Neural cell (in vitro differentiated cells): ENCODE results near the gene ATP9B. TPM values are rescaled to one million over a fixed set of nuclear protein-coding genes. Genes with fewer than 3 reads are reported as not detected.
"Not testable (repeated sequence)": the region's sequence is repeated elsewhere in the genome, so short reads cannot be mapped to it uniquely, and the experiment has no call there.

Source experiments
- H2AFZ ChIP-seq: fragments of 200-600, 300-800 bp; sonication (generic), shearing (Covaris generic); 2 replicates; pipeline ENCODE4 v1.6.0; 2014; ENCODE audit warnings: low read depth, mild to moderate bottlenecking, antibody characterized with exemption, low read length, moderate library complexity
- H3F3A ChIP-seq: fragments of 200-600 bp; shearing (Covaris generic); 2 replicates; pipeline ENCODE4 v1.6.1; 2016; ENCODE audit warnings: mild to moderate bottlenecking, moderate library complexity, mixed read lengths, antibody characterized with exemption, low read length; ENCODE audit not compliant: insufficient read depth, poor library complexity, severe bottlenecking
- H3K27ac ChIP-seq: fragments of 200-600, 300-800 bp; sonication (generic), shearing (Covaris generic); 2 replicates; pipeline ENCODE4 v1.5.1; 2014; ENCODE audit warnings: mild to moderate bottlenecking, low read length, moderate library complexity
- H3K27me3 ChIP-seq: fragments of 300-800, 200-600 bp; sonication (generic), shearing (Covaris generic); 2 replicates; pipeline ENCODE4 v1.6.0; 2014; ENCODE audit warnings: mild to moderate bottlenecking, low read depth, low read length, moderate library complexity; ENCODE audit not compliant: insufficient read depth
- H3K36me3 ChIP-seq: fragments of 300-800, 200-600 bp; sonication (generic), shearing (Covaris generic); 2 replicates; pipeline ENCODE4 v1.5.1; 2014; ENCODE audit warnings: mild to moderate bottlenecking, antibody characterized with exemption, low read length, moderate library complexity; ENCODE audit not compliant: insufficient read depth
- H3K4me2 ChIP-seq: fragments of 300-800, 200-600 bp; sonication (generic), shearing (Covaris generic); 2 replicates; pipeline ENCODE4 v1.6.0; 2014; ENCODE audit warnings: mild to moderate bottlenecking, low read length
- H3K4me3 ChIP-seq: fragments of 300-800, 200-600 bp; sonication (generic), shearing (Covaris generic); 2 replicates; pipeline ENCODE4 v1.5.1; 2014; ENCODE audit warnings: mild to moderate bottlenecking, low read length, moderate library complexity
- H3K79me2 ChIP-seq: fragments of 200-600 bp; shearing (Covaris generic); replicated peaks from 2 replicates; pipeline ENCODE4 v1.6.0; 2014; ENCODE audit warnings: mild to moderate bottlenecking, low read length, moderate library complexity; ENCODE audit not compliant: insufficient read depth
- H3K9ac ChIP-seq: fragments of 300-800, 200-600 bp; sonication (generic), shearing (Covaris generic); 2 replicates; pipeline ENCODE4 v1.6.1; 2016; ENCODE audit warnings: mild to moderate bottlenecking, low read length, mixed read lengths
- H3K9me2 ChIP-seq: fragments of 200-600 bp; shearing (Covaris generic); 2 replicates; pipeline ENCODE4 v1.6.1; 2016; ENCODE audit warnings: mild to moderate bottlenecking, low read length, mixed read lengths; ENCODE audit not compliant: insufficient read depth
- H3K9me3 ChIP-seq: fragments of 200-600, 300-800 bp; sonication (generic), shearing (Covaris generic); 2 replicates; pipeline ENCODE4 v1.6.1; 2016; ENCODE audit warnings: mild to moderate bottlenecking, mixed run types, low read length, moderate library complexity, mixed read lengths
- H4K20me1 ChIP-seq: fragments of 200-600 bp; shearing (Covaris generic); 2 replicates; pipeline ENCODE4 v1.6.1; 2016; ENCODE audit warnings: mild to moderate bottlenecking, mixed run types; ENCODE audit not compliant: insufficient read depth
- CTCF ChIP-seq: fragments of 450-650 bp; IDR thresholded peaks from 2 replicates; pipeline ENCODE4 v1.5.1; 2014; ENCODE audit warnings: antibody characterized with exemption, mild to moderate bottlenecking, moderate library complexity; ENCODE audit not compliant: poor library complexity, severe bottlenecking
- EP300 ChIP-seq: fragments of 450-650 bp; conservative IDR thresholded peaks from 2 replicates; pipeline ENCODE4 v1.6.1; 2014; ENCODE audit warnings: antibody characterized with exemption, mild to moderate bottlenecking, moderate library complexity; ENCODE audit not compliant: poor library complexity, severe bottlenecking
- EZH2 ChIP-seq: fragments of 200-600, 300-800 bp; shearing (Covaris generic), sonication (generic); IDR thresholded peaks from 2 replicates; pipeline ENCODE4 v1.6.1; 2014; ENCODE audit warnings: antibody characterized with exemption, low read length, borderline replicate concordance, mild to moderate bottlenecking; ENCODE audit not compliant: insufficient read depth, poor library complexity, severe bottlenecking
- MXI1 ChIP-seq: fragments of 450-650 bp; conservative IDR thresholded peaks from 2 replicates; pipeline ENCODE4 v1.6.1; 2014; ENCODE audit warnings: antibody characterized with exemption, mild to moderate bottlenecking; ENCODE audit not compliant: poor library complexity, severe bottlenecking
- POLR2AphosphoS5 ChIP-seq: IDR thresholded peaks from 2 replicates; pipeline ENCODE4 v1.6.1; 2012
- RAD21 ChIP-seq: fragments of 450-650 bp; conservative IDR thresholded peaks from 2 replicates; pipeline ENCODE4 v1.6.1; 2014; ENCODE audit warnings: antibody characterized with exemption, mild to moderate bottlenecking, moderate library complexity
- REST ChIP-seq: IDR thresholded peaks from 2 replicates; pipeline ENCODE4 v1.6.1; 2012; ENCODE audit warnings: borderline replicate concordance
- SMC3 ChIP-seq: fragments of 450-650 bp; conservative IDR thresholded peaks from 2 replicates; pipeline ENCODE4 v1.6.1; 2014; ENCODE audit warnings: antibody characterized with exemption, mild to moderate bottlenecking, moderate library complexity; ENCODE audit not compliant: poor library complexity
- TAF1 ChIP-seq: IDR thresholded peaks from 2 replicates; pipeline ENCODE4 v1.6.1; 2012; ENCODE audit warnings: low read depth
- polyA plus RNA-seq: library from polyadenylated mRNA; depleted of rRNA; stranded (reverse); fragments of >200 nt; gene quantifications from 2 replicates; pipeline ENCODE4 v1.2.3, GENCODE V29; 2014

Gene ATP9B
- polyA plus RNA-seq, 1 donor from 2014 or later, result 15.4 TPM

- Histone ChIP-seq H4K20me1 (no peaks in the 10 kb centered on the region), H2AFZ (no peak overlapping the region), H3K9ac (no peak overlapping the region), H3K4me3 (no peak overlapping the region), H3K4me2 (no peak overlapping the region), H3K27ac (no peak overlapping the region), H3K79me2 (peaks cover 41% of the 10 kb centered on the region), H3K36me3 (no peaks in the 10 kb centered on the region), H3F3A (no peaks in the 10 kb centered on the region), H3K9me3 (no peaks in the 10 kb centered on the region), H3K27me3 (no peaks in the 10 kb centered on the region), H3K9me2 (no peaks in the 10 kb centered on the region)
- no peak for TF ChIP-seq EP300
- no peak for TF ChIP-seq RAD21
- TF ChIP-seq REST, result no peak
- no peak for TF ChIP-seq EZH2
- TF ChIP-seq SMC3, result no peak
- TF ChIP-seq TAF1, result no peak
- TF ChIP-seq POLR2AphosphoS5, result no peak
- TF ChIP-seq MXI1, result no peak
- no peak for TF ChIP-seq CTCF
Measured at GRCh38 chr18:79071503-79072210, 2.5 kb downstream of the ATP9B start.

GRCh38 chr18:79072655-79073054 lies 3.5 kb downstream of the ATP9B start:
- H3F3A ChIP-seq, H3K9me2 ChIP-seq, H3K9me3 ChIP-seq, H3K27ac ChIP-seq, H3K9ac ChIP-seq, H3K27me3 ChIP-seq, H3K4me2 ChIP-seq, H3K36me3 ChIP-seq, H4K20me1 ChIP-seq, H2AFZ ChIP-seq, H3K4me3 ChIP-seq: not testable (repeated sequence)
- peaks cover 51% of the 10 kb centered on the region for H3K79me2 ChIP-seq

GRCh38 chr18:79077181-79077580 lies 8.0 kb downstream of the ATP9B start:
- H3K27me3 ChIP-seq, result no peaks in the 10 kb centered on the region
- peaks cover 40% of the 10 kb centered on the region for H3K79me2 ChIP-seq
- H3K27ac ChIP-seq, result no peak overlapping the region
- H3K4me2 ChIP-seq, result no peak overlapping the region
- H3K36me3 ChIP-seq, result no peaks in the 10 kb centered on the region
- H3F3A ChIP-seq, result no peaks in the 10 kb centered on the region
- H2AFZ ChIP-seq, result no peak overlapping the region
- TF ChIP-seq EP300 (no peak), TAF1 (no peak), RAD21 (no peak), EZH2 (no peak), REST (no peak), POLR2AphosphoS5 (no peak), CTCF (no peak), SMC3 (no peak), MXI1 (no peak)
- no peak overlapping the region for H3K4me3 ChIP-seq
- H3K9me2 ChIP-seq, result no peaks in the 10 kb centered on the region
- no peak overlapping the region for H3K9ac ChIP-seq
- H4K20me1 ChIP-seq, result no peaks in the 10 kb centered on the region
- no peaks in the 10 kb centered on the region for H3K9me3 ChIP-seq
